ENCODE data around the gene TALDO1.
A peak's percentile ranks its signal among the peaks of the same experiment; 100 is the strongest.

The TALDO1 gene

GRCh38 chr11:705646-706438 lies 41.4 kb upstream of the TALDO1 start, which contains the start of gene EPS8L2:
Gene EPS8L2 (plus strand): TSS chr11:706231. CDS start chr11:709408, 3,177 bp downstream.
- in situ Hi-C loops (cut with HindIII; ENCODE audit: low pct_unique_long_range_greater_than_20kb, low sequenced_read_pairs): no loop called here
- no peak for TF ChIP-seq JUND (IDR thresholded peaks at IDR 0.05; ENCODE audit: low read depth)
- DNase-seq (ENCODE audit: low read depth in 1 of 2, low spot score in 1 of 2): peak; percentile 62 to 89

- peak in 1 of 2 experiments; percentile 39 for DNase-seq (ENCODE audit: low read depth in 1 of 2, low spot score in 1 of 2)
- TF ChIP-seq JUND (IDR thresholded peaks at IDR 0.05; ENCODE audit: low read depth): no peak
- in situ Hi-C loops (cut with HindIII; ENCODE audit: low pct_unique_long_range_greater_than_20kb, low sequenced_read_pairs): no loop called here
Measured at GRCh38 chr11:706439-706956, 40.8 kb upstream of the TALDO1 start.

DNA sequence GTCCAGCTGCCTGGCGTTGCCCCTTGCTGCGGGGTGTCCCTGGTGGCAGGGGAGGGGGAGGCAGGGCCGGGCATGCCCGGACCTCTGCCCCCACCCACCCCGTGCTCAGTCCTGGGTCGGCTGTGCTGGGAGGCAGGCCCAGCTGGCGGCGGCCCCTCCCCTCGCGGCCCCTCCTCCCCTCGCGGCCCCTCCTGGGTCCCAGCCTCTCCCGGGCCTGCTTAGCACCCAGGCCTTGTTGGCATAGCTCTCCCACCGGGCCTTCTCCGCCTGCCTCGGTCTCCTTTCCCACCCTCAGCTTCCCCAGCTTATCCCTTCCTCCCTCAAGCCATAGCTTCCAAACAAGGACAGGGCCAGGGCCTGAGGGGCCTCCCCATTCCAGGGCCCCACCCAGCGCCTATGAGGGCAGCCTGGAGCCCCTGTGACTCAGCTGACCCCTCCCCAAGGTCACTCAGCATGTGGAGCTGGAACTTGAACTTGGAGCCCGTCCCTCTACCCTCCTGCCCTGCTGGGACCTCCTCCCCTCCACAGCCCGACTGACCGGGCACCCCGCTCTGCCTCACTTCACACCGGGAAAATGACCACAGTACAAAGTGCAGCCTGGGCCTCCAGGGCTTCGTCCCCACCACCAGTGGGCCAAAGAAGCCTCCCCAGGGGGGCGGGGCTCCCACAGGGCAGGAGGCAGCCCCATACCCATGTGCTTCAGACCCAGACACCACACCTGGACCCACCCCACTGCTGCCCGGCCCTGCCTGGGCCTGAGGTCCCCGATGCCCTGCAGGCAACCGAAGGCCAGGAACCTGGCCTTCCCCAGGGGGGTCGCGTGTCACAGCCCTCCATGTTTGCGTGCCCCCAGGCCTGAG lies 40.1 kb upstream of the TALDO1 start:
- TF ChIP-seq JUND (IDR thresholded peaks at IDR 0.05; ENCODE audit: low read depth): no peak
- DNase-seq (ENCODE audit: low read depth in 1 of 2, low spot score in 1 of 2): peak; percentile 69
- in situ Hi-C loops (cut with HindIII; ENCODE audit: low pct_unique_long_range_greater_than_20kb, low sequenced_read_pairs): no loop called here

GRCh38 chr11:707817-708420 lies 39.3 kb upstream of the TALDO1 start:
- peak; percentile 54 to 80 for DNase-seq (ENCODE audit: low read depth in 1 of 2, low spot score in 1 of 2)
- in situ Hi-C loops (cut with HindIII; ENCODE audit: low pct_unique_long_range_greater_than_20kb, low sequenced_read_pairs): no loop called here
- TF ChIP-seq JUND (IDR thresholded peaks at IDR 0.05; ENCODE audit: low read depth): no peak

- TF ChIP-seq JUND (IDR thresholded peaks at IDR 0.05; ENCODE audit: low read depth): no peak
- no peak for DNase-seq (ENCODE audit: low read depth in 1 of 2, low spot score in 1 of 2)
- in situ Hi-C loops (cut with HindIII; ENCODE audit: low pct_unique_long_range_greater_than_20kb, low sequenced_read_pairs): no loop called here
Measured at GRCh38 chr11:708511-708910, 38.8 kb upstream of the TALDO1 start.

DNA sequence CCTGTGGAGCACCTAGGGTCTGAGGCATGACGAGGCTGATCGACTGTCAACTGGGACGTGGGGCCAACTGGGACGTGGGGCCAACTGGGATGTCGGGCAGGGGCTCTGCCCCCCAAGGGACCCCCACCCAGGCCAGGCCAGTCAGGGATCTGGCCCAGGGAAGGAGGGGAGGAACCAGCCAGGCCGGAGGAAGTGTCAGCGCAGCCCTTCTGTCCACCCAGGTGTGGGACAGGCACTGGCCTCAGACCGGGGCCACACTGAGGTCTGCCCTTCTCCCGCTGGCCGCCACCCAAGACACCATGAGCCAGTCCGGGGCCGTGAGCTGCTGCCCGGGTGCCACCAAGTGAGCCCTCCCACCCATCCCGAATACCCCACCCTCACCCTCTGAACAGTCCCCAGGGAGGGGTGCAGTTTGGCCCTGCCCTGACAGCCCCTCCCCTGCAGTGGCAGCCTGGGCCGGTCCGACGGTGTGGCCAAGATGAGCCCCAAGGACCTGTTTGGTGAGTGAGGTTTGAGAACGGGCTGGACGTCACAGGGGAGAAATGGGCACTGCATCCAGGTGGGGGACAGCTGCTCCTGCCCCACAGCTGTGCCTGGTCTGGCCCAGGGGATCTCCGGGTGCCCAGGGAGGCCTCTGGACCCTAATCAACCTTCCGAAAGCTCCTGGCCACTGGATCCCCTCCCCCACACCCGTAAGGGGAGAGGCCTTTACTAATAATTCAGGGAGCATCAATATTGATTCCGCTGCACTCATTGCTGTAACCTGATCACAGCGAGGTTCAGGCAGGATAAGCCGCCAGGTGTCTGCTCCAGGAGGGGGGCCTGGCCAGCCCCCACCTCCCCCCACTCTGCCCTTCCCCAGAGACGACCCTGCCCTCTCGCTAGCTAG lies 37.9 kb upstream of the TALDO1 start:
- no peak for TF ChIP-seq JUND (IDR thresholded peaks at IDR 0.05; ENCODE audit: low read depth)
- in situ Hi-C loops (cut with HindIII; ENCODE audit: low pct_unique_long_range_greater_than_20kb, low sequenced_read_pairs): no loop called here
- DNase-seq (ENCODE audit: low read depth in 1 of 2, low spot score in 1 of 2): peak in 1 of 2 experiments; percentile 56

GRCh38 chr11:714436-714835 lies 32.8 kb upstream of the TALDO1 start:
- in situ Hi-C loops (cut with HindIII; ENCODE audit: low pct_unique_long_range_greater_than_20kb, low sequenced_read_pairs): no loop called here
- TF ChIP-seq JUND (IDR thresholded peaks at IDR 0.05; ENCODE audit: low read depth): no peak
- no peak for DNase-seq (ENCODE audit: low read depth in 1 of 2, low spot score in 1 of 2)

DNA sequence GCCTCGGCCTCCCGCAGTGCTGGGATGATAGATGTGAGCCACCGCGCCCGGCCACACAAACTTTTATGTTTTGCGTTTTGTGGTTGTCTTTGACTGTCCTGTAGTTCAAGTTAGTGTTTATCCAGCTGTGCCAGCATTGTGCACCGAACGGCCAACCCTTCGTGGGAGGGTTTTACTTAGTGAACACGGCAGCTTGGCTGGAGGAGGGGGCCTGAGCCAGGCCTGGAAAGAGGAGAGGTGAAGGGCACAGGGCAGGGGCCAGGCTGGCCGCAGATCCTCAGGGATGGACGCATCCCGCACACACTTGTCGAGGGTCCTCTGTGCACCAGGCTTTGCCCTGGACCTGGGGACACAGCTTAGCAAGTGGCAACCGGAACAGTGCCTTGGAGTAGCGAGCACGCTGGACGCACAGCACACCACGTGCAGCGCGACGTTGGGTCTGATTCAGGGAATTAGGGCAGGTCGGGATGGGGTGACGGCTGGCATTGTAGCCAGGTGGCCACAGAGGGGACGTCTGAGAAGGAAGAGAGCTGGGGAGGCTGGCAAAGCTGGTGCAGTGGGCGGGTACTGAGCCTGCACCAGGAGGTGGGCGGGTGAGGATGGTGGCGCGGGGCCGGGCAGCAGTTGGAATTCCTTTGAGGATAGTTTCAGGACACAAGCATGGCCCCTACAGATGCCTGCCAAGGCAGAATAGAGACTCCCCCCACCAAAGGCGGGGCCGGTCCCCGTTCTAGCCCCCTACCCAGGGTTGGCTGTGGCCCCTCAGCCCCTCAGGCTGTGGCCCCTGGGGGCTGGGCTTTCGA lies 27.8 kb upstream of the TALDO1 start:
- in situ Hi-C loops (cut with HindIII; ENCODE audit: low pct_unique_long_range_greater_than_20kb, low sequenced_read_pairs): no loop called here
- no peak for DNase-seq (ENCODE audit: low read depth in 1 of 2, low spot score in 1 of 2)
- no peak for TF ChIP-seq JUND (IDR thresholded peaks at IDR 0.05; ENCODE audit: low read depth)

GRCh38 chr11:720017-720641 lies 27.1 kb upstream of the TALDO1 start:
- in situ Hi-C loops (cut with HindIII; ENCODE audit: low pct_unique_long_range_greater_than_20kb, low sequenced_read_pairs): no loop called here
- no peak for TF ChIP-seq JUND (IDR thresholded peaks at IDR 0.05; ENCODE audit: low read depth)
- DNase-seq (ENCODE audit: low read depth in 1 of 2, low spot score in 1 of 2): no peak

GRCh38 chr11:720642-721246 lies 26.5 kb upstream of the TALDO1 start:
- no peak for DNase-seq (ENCODE audit: low read depth in 1 of 2, low spot score in 1 of 2)
- TF ChIP-seq JUND (IDR thresholded peaks at IDR 0.05; ENCODE audit: low read depth): no peak
- in situ Hi-C loops (cut with HindIII; ENCODE audit: low pct_unique_long_range_greater_than_20kb, low sequenced_read_pairs): no loop called here

All from T47D (cell line).